NAMALWA (cell line): ENCODE results near the gene CSNK1D.

ENCODE experiments used
- DNase-seq: peaks from one replicate; pipeline ENCODE4 v3.0.0-alpha.2; 2015; ENCODE audit warnings: low spot score

CSNK1D gene

GRCh38 chr17:82310877-82311276 lies 37.4 kb upstream of the CSNK1D start:
- no peak for DNase-seq

GRCh38 chr17:82309656-82310570 lies 36.4 kb upstream of the CSNK1D start:
- no peak for DNase-seq

GRCh38 chr17:82305727-82306300 lies 32.3 kb upstream of the CSNK1D start:
- no peak for DNase-seq

GRCh38 chr17:82304826-82305726 lies 31.6 kb upstream of the CSNK1D start:
- no peak for DNase-seq

- no peak for DNase-seq
Measured at GRCh38 chr17:82303944-82304808, 30.7 kb upstream of the CSNK1D start.

- no peak for DNase-seq
Measured at GRCh38 chr17:82302991-82303943, 29.8 kb upstream of the CSNK1D start.

- DNase-seq = no peak
Measured at GRCh38 chr17:82302568-82302963, 29.1 kb upstream of the CSNK1D start.

GRCh38 chr17:82301916-82302567 lies 28.5 kb upstream of the CSNK1D start:
- no peak for DNase-seq

GRCh38 chr17:82301300-82301915 lies 27.9 kb upstream of the CSNK1D start:
- no peak for DNase-seq

- peak; percentile 67 for DNase-seq
Measured at GRCh38 chr17:82300707-82301270, 27.3 kb upstream of the CSNK1D start.

- DNase-seq = no peak
Measured at GRCh38 chr17:82300228-82300627, 26.7 kb upstream of the CSNK1D start.

GRCh38 chr17:82299452-82299851 lies 26.0 kb upstream of the CSNK1D start:
- no peak for DNase-seq

GRCh38 chr17:82298538-82299421 lies 25.3 kb upstream of the CSNK1D start:
- DNase-seq = no peak

- peak; percentile 95 for DNase-seq
Measured at GRCh38 chr17:82297714-82298537, 24.4 kb upstream of the CSNK1D start.

GRCh38 chr17:82297280-82297713 lies 23.8 kb upstream of the CSNK1D start:
- DNase-seq = peak; percentile 76

GRCh38 chr17:82296511-82297279 lies 23.2 kb upstream of the CSNK1D start:
- peak; percentile 31 for DNase-seq
